GM18511 (cell line): ENCODE data around the gene F7.

ENCODE experiments used
- ATAC-seq: cut with Tn5 transposase; IDR thresholded peaks from one replicate; pipeline ENCODE4 v1.9.1; 2021; ENCODE audit warnings: mild to moderate bottlenecking, moderate library complexity; ENCODE audit not compliant: unreplicated experiment

Gene F7

DNA sequence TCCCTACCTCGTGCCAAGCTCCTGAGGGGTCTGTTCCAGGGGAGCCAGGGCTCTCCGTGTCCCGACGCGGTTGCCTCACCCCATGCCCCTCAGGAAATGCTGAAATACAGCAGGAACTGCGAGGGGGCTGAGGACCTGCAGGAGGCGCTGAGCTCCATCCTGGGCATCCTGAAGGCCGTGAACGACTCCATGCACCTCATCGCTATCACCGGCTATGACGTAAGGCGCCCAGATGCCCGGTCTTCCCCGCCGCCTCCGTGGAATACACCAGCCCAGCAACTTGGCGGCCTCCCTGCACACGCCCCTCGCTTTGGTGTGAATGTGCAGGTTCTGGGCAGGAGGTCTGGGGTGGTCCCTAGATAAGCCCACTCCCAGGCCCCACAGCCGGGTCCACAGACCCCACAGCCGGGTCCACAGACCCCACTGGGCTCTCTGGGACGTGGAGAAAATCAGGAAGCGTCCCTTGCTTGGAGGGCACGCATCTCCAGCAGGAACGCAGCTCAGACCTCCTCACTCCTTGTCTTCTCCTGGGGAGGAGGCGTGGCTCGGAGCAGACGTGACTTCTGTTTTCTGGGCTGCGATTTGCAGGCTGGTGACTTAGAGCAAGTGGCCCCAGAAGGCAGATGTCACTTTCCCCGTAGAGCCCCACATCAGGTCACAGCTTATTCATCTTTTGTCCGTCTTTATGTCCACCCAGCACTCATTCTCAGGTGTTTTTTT lies 19.4 kb upstream of the F7 start:
- no peak for ATAC-seq

DNA sequence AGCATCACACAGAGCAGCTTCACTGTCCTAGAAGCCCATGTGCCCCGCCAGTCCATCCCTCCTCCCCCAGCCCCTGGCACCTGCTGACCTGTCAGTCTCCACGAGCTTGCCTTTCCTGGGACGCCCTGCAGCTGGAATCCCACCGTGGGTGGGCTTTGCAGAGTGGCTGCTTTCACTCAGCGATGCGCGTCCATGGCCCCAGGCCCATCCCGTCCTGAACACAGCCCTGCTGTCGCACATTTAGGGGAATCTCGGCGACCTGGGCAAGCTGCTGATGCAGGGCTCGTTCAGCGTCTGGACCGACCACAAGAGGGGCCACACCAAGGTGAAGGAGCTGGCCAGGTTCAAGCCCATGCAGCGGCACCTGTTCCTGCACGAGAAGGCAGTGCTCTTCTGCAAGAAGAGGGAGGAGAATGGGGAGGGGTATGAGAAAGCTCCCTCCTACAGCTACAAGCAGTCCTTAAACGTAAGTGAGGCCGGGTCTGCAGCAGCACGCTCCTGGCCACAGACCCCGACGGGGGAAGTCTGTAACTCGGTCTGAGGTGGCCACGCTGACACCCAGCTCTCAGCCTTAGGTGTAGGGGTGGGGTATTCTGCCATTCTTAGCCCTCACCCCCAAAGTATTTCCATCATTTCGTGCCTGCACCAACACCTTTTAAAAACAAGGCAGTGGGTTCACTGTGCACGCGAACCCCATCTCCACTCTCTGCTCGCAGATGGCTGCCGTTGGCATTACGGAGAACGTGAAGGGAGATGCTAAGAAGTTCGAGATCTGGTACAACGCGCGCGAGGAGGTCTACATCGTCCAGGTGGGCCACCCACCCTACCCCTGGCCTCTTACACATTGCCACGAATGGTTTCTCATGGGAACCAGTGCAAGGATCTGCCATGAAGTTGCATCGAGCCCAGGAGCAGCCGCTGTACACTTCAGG lies 18.3 kb upstream of the F7 start:
- ATAC-seq: no peak

DNA sequence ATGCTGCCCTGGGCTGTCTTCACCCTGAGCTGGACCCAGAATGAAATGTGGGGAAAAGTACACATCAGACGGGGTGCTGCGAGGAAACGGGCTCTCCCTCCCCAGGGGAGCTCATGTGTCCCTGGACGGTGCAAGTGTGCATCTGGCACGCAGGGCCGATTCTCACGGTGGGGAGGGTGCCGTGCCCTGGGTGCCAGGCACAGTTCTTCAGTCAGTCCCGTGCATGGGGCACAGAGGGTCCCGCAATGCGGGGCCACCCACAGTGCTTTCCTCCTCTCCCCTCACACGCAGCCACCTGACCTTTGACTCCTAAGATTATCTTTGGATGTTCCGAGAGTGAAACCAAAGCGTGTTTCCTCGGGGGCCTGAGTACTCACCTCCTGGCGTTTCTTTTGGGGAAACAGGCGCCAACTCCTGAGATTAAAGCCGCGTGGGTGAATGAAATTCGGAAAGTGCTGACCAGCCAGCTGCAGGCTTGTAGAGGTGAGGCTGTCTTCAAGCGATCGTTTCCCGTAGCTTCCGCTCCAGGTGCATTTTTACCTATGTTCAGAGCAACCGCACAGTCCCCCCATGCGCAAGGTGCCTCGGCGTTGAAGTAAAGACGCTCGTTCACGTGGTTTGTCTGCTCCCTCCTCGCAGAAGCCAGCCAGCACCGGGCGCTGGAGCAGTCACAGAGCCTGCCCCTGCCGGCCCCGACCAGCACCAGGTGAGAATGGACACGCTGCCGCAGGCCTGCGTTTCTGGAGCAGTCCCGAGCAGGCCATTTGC lies 17.5 kb upstream of the F7 start:
- ATAC-seq: no peak

DNA sequence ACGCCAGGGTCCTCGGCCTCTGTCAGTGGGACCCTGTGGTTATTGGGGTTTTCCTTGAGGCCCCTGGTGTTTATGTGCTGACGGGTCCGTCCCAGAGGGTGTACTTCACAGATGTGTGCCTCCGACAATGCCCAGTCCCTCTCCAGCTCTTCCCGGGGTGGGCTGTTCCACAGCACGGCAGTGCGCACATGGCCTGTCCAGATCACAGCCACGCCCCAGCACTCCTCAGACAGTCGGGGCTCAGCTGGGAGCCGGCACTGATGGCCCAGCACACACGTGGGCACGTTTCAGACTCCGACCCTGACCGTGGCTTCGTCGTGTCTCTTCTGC lies 16.9 kb upstream of the F7 start:
- ATAC-seq: no peak

DNA sequence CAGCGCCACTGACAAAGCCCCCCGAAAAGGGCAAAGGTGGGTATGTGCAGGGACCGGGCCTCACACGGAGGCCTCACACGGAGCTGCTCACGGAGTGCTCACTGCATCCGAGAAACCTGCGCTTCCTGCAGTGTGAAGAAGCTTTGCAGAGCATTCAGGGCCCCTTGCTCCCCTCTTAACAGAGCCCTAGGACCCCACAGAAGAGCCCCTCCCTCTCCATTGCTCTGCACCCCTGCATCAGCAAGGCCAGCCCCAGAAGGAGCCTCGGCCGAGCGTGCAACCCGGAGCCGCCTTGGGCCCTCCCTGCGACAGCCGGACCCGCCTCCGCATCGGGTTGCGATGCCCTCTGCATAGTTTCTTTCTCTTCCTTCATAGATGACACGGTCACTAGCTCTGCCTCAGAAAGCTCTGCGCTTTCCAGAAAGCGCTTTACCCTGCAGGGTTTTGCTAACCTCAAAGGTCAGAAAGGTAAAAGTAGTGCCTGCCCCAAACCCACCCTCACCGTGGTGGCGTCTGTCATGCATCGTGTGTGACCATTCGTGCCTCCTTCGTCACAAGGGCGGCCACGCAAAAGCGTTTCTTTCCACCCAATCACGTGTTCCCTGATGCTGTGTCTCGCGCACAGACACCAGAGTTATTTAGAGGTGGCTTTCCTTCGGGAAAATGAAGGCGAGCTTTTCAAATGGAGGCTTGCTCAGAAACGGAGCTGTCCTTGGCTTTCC lies 15.7 kb upstream of the F7 start:
- no peak for ATAC-seq

DNA sequence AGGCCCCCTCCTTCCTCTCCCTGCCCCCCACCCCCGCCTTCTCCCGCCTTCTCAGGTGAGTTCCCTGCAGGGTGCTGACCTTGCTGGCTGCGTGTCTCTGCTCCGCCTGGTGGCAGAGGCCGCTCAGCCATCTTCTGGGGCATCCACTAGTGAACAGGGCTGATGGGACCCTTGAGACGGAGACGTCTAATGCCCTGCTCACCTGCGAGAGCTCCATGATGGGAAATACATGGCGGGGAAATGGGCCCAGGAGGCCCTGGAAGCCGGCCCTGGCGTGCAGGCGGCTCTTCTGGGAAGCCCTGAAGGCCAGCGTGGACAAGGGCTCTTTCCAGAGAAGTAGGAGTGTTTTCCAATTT lies 15.2 kb upstream of the F7 start:
- ATAC-seq: no peak

DNA sequence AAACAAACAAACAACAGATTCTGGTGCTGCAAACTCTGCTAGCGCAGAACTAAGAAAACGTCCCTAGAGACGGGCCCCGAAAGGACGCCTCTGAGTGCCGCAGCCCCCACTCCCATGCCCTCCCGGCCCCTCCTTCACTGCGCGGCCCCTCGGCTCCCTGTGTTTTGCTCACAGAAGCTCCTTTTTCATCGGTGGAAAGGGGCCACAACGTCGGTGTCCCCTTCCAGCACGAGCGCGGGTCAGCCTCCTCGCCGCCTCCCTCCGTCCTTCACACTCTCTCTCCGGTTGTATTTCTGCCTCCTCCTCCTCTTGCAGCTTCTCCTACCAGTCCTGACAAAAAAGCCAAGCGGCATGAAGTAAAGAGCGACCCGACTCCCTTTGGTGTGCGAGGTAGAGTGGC lies 14.8 kb upstream of the F7 start:
- no peak for ATAC-seq

DNA sequence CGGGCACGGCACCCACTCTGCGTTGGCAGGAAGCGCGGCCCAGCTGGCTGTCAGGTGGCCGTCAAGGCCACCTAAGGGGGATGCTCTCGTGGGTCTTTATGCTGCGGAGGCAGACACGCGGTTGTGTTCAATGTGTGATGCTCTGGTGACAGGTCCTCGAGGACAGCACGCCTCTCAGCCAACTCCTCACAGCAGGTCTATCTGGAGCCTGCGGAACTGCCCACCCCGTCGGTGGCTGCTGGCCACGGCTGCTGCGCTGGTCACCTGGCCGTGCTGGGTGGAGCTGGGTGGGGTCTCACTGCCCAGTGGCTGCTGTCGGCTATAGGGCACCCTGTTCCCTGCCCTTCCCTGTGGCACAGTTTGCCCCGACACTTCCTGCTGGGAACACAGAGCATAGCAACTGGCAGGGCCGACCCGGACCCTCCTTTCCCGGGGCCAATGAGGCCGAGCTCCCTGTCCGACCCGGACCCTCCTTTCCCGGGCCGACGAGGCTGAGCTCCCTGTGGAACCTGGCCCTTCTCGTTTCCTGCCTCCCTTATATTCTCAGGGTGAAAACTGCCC lies 14.3 kb upstream of the F7 start:
- ATAC-seq: no peak

DNA sequence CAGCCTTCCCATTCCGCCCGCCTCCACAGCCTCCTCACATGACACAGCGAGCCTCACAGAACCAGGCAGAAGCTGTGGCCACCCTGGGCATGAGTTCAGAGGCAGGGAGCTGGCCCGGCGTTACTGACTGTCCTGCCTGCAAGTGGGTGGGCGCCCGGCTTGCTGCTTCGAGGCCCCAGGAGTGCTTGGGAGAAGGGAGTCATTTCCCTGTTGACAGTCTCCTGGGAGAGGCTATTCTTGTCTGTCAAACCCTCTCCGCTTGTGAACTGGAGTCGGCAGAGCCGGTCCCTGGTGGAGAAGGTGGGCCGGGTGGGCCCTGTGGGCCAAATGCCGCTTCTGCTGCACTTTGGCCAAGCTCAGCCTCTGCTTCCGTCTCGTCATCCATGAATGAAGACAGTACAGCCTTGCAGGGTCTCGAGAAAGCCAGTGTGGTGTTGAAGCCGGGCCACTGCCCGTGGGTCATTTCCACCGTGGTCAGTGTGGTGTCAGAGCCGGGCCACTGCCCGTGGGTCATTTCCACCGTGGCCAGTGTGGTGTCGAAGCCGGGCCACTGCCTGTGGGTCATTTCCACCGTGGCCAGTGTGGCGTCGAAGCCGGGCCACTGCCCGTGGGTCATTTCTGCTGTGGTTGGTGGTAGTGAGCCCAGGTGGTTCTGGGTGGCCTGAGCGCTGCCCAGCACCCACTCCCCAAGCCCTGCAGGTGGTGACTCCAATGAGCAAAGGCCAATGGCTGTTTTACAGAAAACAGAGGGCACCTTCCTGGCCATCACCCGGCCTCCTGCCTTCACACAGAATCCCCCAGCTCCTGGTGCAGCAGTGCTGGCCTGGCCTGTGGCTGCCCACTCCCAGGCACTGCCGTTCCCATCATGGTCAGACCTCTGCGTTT lies 13.5 kb upstream of the F7 start:
- ATAC-seq: no peak

DNA sequence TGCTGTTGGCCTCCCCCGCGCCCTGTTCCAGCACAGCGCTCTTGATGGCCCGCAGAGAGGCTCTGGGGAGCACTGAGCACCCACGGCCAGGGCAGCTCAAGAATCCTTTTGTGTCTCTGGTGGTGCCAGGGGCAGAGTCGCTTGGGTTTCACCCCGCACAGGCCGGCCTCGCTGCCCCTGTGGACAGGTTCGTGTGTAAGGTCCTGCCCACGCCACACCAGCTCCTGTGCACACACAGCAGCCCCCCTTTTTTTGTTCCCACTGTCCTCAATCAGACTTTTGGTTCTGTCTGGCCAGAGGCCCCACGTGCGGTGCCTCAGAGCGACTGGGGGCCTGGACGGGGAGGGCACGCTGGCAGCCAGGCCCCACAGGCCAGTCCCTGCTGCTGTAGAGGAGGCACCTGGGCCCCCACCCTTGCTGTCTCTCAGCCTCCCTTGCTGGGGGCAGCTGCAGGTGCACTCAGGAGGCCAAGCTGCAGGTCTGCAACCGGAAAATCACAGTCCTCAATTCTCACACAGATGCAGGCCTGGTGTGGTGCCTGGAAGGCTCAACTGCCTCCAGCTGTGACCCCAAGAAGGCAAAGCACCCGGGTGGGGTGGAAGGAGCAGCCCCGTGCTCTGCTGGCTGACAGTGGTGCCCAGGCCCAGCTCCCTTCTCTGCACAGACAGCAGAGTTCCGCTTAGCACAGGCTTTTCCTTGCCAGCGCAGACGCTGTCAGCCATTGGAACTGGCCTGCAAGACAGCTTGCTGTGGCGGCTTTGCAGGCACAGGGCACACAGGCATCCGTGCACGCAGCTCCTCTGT lies 12.6 kb upstream of the F7 start:
- ATAC-seq: no peak

DNA sequence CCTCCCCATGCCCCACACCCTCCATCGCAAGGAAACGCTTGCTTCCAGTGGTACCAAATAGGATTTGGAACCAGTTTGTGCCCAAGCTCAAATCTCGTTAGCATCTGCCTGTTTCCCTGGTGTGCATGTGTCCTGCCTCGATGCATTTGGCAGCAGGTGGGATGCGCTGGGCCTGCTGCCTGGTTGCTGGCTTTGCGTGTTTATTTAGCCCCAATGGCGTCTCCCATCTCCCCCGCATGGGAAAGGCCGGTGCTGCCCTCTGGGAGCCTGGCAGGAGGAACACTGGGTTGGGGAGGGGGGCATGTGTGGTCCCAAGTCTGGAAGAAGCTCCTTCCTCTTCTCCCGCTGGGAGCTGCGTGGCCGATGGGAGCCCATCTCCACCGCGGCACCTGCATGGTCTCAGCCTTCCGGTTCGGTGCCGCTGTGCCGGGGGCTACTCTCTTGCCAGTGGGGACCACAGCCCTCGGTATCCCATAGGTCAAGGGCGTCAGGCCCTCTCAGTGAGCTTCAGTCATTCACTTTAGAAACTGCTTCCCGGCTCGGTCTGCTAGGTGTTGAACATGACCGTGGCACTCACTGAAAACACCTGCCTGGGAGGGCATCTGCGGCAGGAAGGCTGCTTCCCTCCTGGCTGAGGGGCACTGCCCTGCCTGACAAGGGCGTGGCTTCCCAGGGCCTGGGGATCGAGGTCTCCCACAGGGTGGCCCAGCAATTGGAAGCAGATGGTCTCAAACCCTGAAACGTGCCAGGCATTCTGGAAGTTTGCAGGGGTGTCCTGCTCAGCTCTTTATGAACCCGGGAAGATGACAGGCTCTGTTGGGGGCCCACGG lies 11.8 kb upstream of the F7 start:
- ATAC-seq: no peak

DNA sequence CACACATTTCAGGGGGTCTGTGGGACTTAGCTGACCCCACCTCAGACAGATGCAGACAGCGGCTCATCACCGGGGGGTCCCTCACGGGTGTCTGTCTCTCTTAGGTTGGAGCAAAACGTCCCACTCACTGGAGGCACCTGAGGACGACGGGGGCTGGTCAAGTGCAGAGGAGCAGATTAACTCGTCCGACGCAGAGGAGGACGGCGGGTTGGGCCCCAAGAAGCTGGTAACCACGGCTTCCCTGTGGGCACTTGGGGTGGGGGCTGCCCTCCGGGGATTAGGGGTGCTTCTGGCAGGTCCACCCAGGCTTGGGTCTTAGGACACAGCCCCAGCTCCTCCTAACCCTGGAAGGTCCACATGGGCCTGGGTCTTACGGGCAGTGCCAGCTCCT lies 11.2 kb upstream of the F7 start:
- ATAC-seq: no peak

DNA sequence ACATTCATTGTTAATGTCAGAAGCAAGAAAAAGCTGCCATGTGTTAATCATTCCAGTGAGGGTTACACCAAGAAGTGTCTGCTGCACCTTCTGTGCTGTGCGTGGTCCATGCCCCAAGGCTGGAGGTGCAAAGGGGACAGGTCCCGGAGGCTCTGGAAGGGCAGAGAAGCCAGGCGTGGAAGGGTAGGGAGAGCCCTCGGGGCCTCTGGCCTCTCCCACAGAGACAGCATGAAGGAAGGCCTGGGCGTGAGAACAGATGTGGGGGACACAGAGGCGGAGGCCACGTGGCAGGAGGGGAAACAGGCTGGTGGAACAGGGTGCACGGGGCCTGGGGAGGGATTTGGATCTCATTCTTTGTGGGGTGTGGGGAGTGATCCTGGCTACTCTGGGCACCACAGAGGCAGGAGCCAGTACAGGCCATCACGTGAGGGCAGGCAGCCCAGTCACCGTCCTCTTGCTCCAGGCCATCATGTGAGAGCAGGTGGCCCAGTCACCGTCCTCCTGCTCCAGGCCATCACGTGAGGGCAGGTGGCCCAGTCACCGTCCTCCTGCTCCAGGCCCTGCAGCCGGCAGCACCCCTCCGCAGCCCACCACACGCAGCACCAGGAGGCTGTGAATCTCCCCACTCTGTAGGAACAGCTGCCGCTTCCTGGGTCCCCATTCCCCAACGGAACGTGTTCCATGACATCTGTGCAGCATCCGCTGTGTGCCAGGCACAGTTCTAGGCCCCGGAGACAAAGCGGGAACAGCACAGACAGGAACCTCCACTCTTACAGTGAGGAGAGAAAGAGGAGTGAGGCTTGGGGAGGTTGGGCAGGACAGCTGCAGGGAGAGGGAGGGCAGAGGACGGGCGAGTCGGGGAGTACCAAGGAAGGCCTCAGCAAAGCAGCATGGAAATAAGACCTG lies 10.2 kb upstream of the F7 start:
- ATAC-seq: no peak

DNA sequence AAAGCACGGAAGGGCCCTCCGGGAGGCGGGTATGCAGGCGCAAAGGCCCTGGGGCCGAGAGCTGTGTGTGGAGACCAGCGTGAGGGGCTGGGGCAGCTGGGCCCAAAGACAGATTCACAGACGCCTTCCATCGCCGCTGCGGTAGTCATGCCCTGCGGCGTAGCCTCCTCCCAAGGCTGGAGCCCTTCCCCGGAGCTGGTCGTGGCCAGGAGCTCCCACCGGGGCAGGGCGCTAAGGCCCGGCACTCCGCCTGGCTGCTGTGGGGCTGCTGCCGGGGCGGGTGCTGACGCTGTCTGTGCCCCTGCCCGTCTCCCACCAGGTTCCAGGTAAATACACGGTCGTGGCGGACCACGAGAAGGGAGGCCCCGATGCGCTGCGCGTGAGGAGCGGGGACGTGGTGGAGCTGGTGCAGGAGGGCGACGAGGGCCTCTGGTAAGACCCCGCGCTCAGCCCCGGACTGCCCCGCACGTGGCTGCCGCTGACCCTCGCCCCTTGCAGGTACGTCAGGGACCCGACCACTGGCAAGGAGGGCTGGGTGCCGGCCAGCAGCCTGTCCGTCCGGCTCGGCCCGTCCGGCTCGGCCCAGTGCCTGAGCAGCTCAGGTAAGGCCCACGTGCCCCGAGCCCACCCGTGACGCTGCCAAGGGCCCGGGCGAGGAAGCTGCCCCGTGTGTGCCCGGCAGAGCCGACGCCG lies 9.4 kb upstream of the F7 start:
- ATAC-seq: no peak

DNA sequence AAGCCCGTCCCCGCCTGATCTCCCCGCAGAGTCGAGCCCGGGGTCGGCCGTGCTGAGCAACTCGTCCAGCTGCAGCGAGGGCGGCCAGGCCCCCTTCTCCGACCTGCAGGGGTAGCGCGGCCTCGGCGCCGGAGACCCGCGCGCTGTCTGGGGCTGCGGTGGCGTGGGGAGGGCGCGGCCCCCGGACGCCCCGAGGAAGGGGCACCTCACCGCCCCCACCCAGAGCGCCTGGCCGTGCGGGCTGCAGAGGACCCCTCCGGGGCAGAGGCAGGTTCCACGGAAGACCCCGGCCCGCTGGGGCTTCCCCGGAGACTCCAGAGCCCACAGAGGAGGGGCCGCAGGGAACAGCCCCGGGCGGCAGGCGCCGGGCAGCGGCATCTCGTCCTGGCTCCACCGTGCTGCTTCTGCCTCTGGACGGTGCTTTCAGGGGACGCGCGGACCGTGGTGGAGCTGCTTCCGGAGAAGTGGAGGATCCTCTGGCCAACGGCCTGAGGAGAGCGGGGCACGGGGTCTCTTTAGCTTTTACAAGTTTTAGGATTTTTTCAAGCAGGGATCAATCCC lies 8.8 kb upstream of the F7 start:
- ATAC-seq: no peak

DNA sequence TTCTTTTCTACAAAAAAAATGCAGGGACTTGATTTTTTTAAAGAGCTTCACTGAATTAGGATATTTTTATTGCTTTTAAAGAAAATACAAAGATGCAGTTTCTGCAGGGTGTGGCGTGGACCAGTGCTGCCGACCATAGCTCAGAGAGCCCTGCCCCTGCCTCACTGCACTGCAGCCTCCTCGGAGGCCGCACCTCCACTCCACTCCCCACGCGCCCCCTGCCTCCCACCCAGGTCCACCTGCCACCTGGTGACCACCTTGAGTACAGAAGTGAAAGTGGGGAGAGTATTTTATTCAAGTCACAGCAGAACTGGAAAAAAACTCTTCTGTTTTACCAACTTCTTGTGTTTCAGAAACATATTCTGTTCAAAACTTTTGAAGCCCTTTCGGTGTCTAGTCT lies 7.9 kb upstream of the F7 start:
- no peak for ATAC-seq
